IMR-90 (cell line): ENCODE measurements around the gene LMO1. TPM values are rescaled to one million over a fixed set of nuclear protein-coding genes. Genes with fewer than 3 reads are reported as not detected.

Experiments
- ATAC-seq: fragments of 200-7000 bp; cut with Tn5 transposase; 2 replicates; pipeline ENCODE4 v1.9.1; 2020; ENCODE audit warnings: low read depth, mild to moderate bottlenecking, moderate library complexity
- BruUV-seq: library from RNA; stranded (reverse); fragments of 400-500 nt; replicated peaks from 2 replicates; lab custom pipeline; 2021; lab: Mats Ljungman, UMichigan
- CTCF ChIA-PET: fragments of 300-600 bp; formaldehyde crosslinking; extraction: SDS; loops from one replicate; lab custom pipeline; 2021; ENCODE audit warnings: antibody characterized with exemption; lab: Yijun Ruan, JAX
- POLR2A ChIA-PET: fragments of 300-600 bp; sonication (Branson Sonifier 250); formaldehyde crosslinking; loops from one replicate; lab custom pipeline; 2022; ENCODE audit warnings: antibody characterized with exemption; ENCODE audit not compliant: unreplicated experiment; lab: Charles Lee
- DNase-seq: peaks from one replicate; pipeline ENCODE4 v3.0.0; 2013
- H2AFZ ChIP-seq: replicated peaks from 2 replicates; pipeline ENCODE3; 2013; ENCODE audit warnings: low read length, mild to moderate bottlenecking; ENCODE audit not compliant: poor library complexity
- H2AK5ac ChIP-seq: 2 replicates; pipeline ENCODE4 v1.6.1; 2013; ENCODE audit warnings: low read depth, low read length, inconsistent platforms
- H2AK9ac ChIP-seq: replicated peaks from 2 replicates; pipeline ENCODE3; 2013; ENCODE audit warnings: mild to moderate bottlenecking, low read depth, low read length, moderate library complexity; ENCODE audit not compliant: poor library complexity
- H2BK120ac ChIP-seq: 2 replicates; pipeline ENCODE4 v1.6.1; 2013; ENCODE audit warnings: low read depth, low read length, inconsistent platforms
- H2BK15ac ChIP-seq: 3 replicates; pipeline ENCODE4 v1.6.1; 2013; ENCODE audit warnings: low read depth, low read length, inconsistent platforms
- H2BK20ac ChIP-seq: 2 replicates; pipeline ENCODE4 v1.6.1; 2013; ENCODE audit warnings: low read depth, mild to moderate bottlenecking, inconsistent platforms, low read length, moderate library complexity
- H2BK5ac ChIP-seq: 2 replicates; pipeline ENCODE4 v1.6.1; 2013; ENCODE audit warnings: mild to moderate bottlenecking, low read depth, low read length, inconsistent platforms; ENCODE audit not compliant: poor library complexity, severe bottlenecking
- H3K14ac ChIP-seq: replicated peaks from 2 replicates; pipeline ENCODE4 v1.6.1; 2013; ENCODE audit warnings: low read depth, low read length, inconsistent platforms
- H3K18ac ChIP-seq: 2 replicates; pipeline ENCODE4 v1.6.1; 2013; ENCODE audit warnings: low read depth, low read length, control low read depth
- H3K23ac ChIP-seq: 2 replicates; pipeline ENCODE4 v1.6.1; 2013; ENCODE audit warnings: low read depth, low read length, inconsistent platforms
- H3K27ac ChIP-seq: 2 replicates; pipeline ENCODE4 v1.5.1; 2013; ENCODE audit warnings: mild to moderate bottlenecking, control low read depth, low read length; ENCODE audit not compliant: insufficient read depth
- H3K27me3 ChIP-seq: 2 replicates; pipeline ENCODE4 v1.6.1; 2013; ENCODE audit warnings: low read length; ENCODE audit not compliant: control insufficient read depth, insufficient read depth
- H3K36me3 ChIP-seq: 2 replicates; pipeline ENCODE4 v1.6.1; 2013; ENCODE audit warnings: low read length, mixed read lengths; ENCODE audit not compliant: control insufficient read depth, insufficient read depth
- H3K4ac ChIP-seq: 2 replicates; pipeline ENCODE4 v1.6.1; 2013; ENCODE audit warnings: low read depth, low read length, inconsistent platforms
- H3K4me1 ChIP-seq: 2 replicates; pipeline ENCODE4 v1.6.1; 2013; ENCODE audit warnings: low read length, mixed read lengths; ENCODE audit not compliant: control insufficient read depth, insufficient read depth
- H3K4me2 ChIP-seq: 2 replicates; pipeline ENCODE4 v1.6.1; 2013; ENCODE audit warnings: low read depth, mild to moderate bottlenecking, control low read depth, low read length, moderate library complexity
- H3K4me3 ChIP-seq: 2 replicates; pipeline ENCODE4 v1.5.1; 2013; ENCODE audit warnings: low read depth, mild to moderate bottlenecking, control low read depth, low read length, moderate library complexity; ENCODE audit not compliant: insufficient read depth
- H3K56ac ChIP-seq: 2 replicates; pipeline ENCODE4 v1.6.1; 2013; ENCODE audit warnings: low read length, inconsistent platforms; ENCODE audit not compliant: insufficient read depth; ENCODE audit errors: extremely low read depth
- H3K79me1 ChIP-seq, 2 experiments: 2 replicates each; pipeline ENCODE4 v1.6.1; 2013; ENCODE audit warnings: low read length in 2 of 2, inconsistent platforms in 1 of 2, low read depth in 1 of 2
- H3K9ac ChIP-seq: 2 replicates; pipeline ENCODE4 v1.6.1; 2013; ENCODE audit warnings: low read depth, low read length, control low read depth
- H3K9me1 ChIP-seq: 2 replicates; pipeline ENCODE4 v1.6.1; 2013; ENCODE audit warnings: low read length, inconsistent platforms; ENCODE audit not compliant: insufficient read depth
- H3K9me3 ChIP-seq: 2 replicates; pipeline ENCODE4 v1.6.1; 2013; ENCODE audit warnings: low read length; ENCODE audit not compliant: control insufficient read depth, insufficient read depth
- H4K20me1 ChIP-seq: 2 replicates; pipeline ENCODE4 v1.6.1; 2013; ENCODE audit warnings: low read length, inconsistent platforms; ENCODE audit not compliant: insufficient read depth
- H4K5ac ChIP-seq: 2 replicates; pipeline ENCODE4 v1.6.1; 2013; ENCODE audit warnings: mild to moderate bottlenecking, low read depth, low read length, control low read depth
- H4K8ac ChIP-seq, 2 experiments: 2 replicates each; pipeline ENCODE4 v1.6.1; 2013; ENCODE audit warnings: low read depth in 2 of 2, low read length in 2 of 2, control low read depth in 1 of 2, inconsistent platforms in 1 of 2
- H4K91ac ChIP-seq: 2 replicates; pipeline ENCODE4 v1.6.1; 2013; ENCODE audit warnings: low read depth, low read length, inconsistent platforms; ENCODE audit not compliant: insufficient read depth
- BHLHE40 ChIP-seq: fragments of 150-350 bp; IDR thresholded peaks from 2 replicates; pipeline ENCODE4 v1.6.1; 2016; ENCODE audit warnings: mild to moderate bottlenecking, low read depth, low read length
- CHD1 ChIP-seq: IDR thresholded peaks from 2 replicates; pipeline ENCODE4 v1.6.1; 2012; ENCODE audit warnings: low read depth, low read length, improper control_type of control experiment
- FOS ChIP-seq: fragments of 150-350 bp; IDR thresholded peaks from 2 replicates; pipeline ENCODE4 v1.6.1; 2016; ENCODE audit warnings: low read depth, low read length
- MAFK ChIP-seq: IDR thresholded peaks from 2 replicates; pipeline ENCODE4 v1.6.1; 2012; ENCODE audit warnings: low read depth, low read length, improper control_type of control experiment
- MAZ ChIP-seq: IDR thresholded peaks from 2 replicates; pipeline ENCODE4 v1.6.1; 2012; ENCODE audit warnings: low read depth, mild to moderate bottlenecking, low read length, improper control_type of control experiment, moderate library complexity, borderline replicate concordance
- MXI1 ChIP-seq: IDR thresholded peaks from 2 replicates; pipeline ENCODE4 v1.6.1; 2012; ENCODE audit warnings: low read depth, mild to moderate bottlenecking, low read length, moderate library complexity, borderline replicate concordance
- POLR2A ChIP-seq: IDR thresholded peaks from 2 replicates; pipeline ENCODE4 v1.6.1; 2012; ENCODE audit warnings: mild to moderate bottlenecking, low read depth, low read length
- RAD21 ChIP-seq: IDR thresholded peaks from 2 replicates; pipeline ENCODE4 v1.6.1; 2012; ENCODE audit warnings: low read length, improper control_type of control experiment
- RCOR1 ChIP-seq: IDR thresholded peaks from 2 replicates; pipeline ENCODE4 v1.6.1; 2012; ENCODE audit warnings: mild to moderate bottlenecking, low read length, improper control_type of control experiment; ENCODE audit not compliant: insufficient replicate concordance
- RFX5 ChIP-seq: IDR thresholded peaks from 2 replicates; pipeline ENCODE4 v1.8.0; 2012; ENCODE audit warnings: low read depth, mild to moderate bottlenecking, low read length, moderate library complexity
- SMC3 ChIP-seq: fragments of 150-350 bp; IDR thresholded peaks from 2 replicates; pipeline ENCODE4 v1.6.1; 2016; ENCODE audit warnings: low read depth, mild to moderate bottlenecking, antibody characterized with exemption, low read length, moderate library complexity
- WGBS, 2 experiments: methylation state at CpG; one replicate each; pipeline versions ENCODE4 v1.1.5 to v1.1.7; 2013; ENCODE audit warnings: missing lambda C conversion rate in 2 of 2; ENCODE audit not compliant: insufficient read length in 1 of 2; ENCODE audit errors: extremely low coverage in 2 of 2; 5-methylcytosine and 5-hydroxymethylcytosine counted together
- dilution Hi-C: fragments of 300-500 bp; cut with HindIII; formaldehyde crosslinking; loops from one replicate; pipeline ENCODE4 v1.14.3; 2018; ENCODE audit warnings: low sequenced_read_pairs; ENCODE audit not compliant: unreplicated experiment
- in situ Hi-C: fragments of 300-500 bp; cut with MboI; formaldehyde crosslinking; loops from 3 replicates; pipeline ENCODE4 v1.14.3; 2019; ENCODE audit warnings: low sequenced_read_pairs, inconsistent platforms, mixed read lengths
- intact Hi-C: fragments of 100-400 bp; cut with micrococcal nuclease; formaldehyde crosslinking; loops from 2 replicates; pipeline ENCODE4 v1.10.0; 2022
- polyA plus RNA-seq, 3 experiments: library from polyadenylated mRNA; depleted of rRNA; stranded (reverse); fragments of >200 nt; gene quantifications; 2 replicates each; pipeline ENCODE4 v1.2.3, GENCODE V29; 2012; ENCODE audit warnings: low replicate concordance in 1 of 3
- total RNA-seq: library from RNA; depleted of rRNA; stranded (reverse); fragments of >200 nt; gene quantifications from 2 replicates; pipeline ENCODE4 v1.2.3, GENCODE V29; 2012
- TF ChIP-seq, protein P1 (sequence below): fragments of 150-350 bp; IDR thresholded peaks from 2 replicates; pipeline ENCODE4 v1.6.1; 2016; ENCODE audit warnings: low read depth, mild to moderate bottlenecking, low read length, moderate library complexity, borderline replicate concordance
- TF ChIP-seq, protein P2 (sequence below): fragments of 150-350 bp; IDR thresholded peaks from 2 replicates; pipeline ENCODE4 v1.6.1; 2017; ENCODE audit warnings: mild to moderate bottlenecking, antibody characterized with exemption, low read length, low read depth
- TF ChIP-seq, protein P3 (sequence below): conservative IDR thresholded peaks from 2 replicates; pipeline ENCODE4 v1.5.1; 2012; ENCODE audit warnings: mild to moderate bottlenecking, low read depth, low read length, improper control_type of control experiment

Gene LMO1
- total and polyA plus RNA-seq, 2 of the 4 experiments (the other 2 are of a cell fraction), result not detected

- H3K27me3 ChIP-seq, result peaks cover 15% of the 10 kb centered on the region
- no peaks in the 10 kb centered on the region for H3K9me3 ChIP-seq
- in situ Hi-C loops (loop anchor here (5.0 to 25.0 kb wide), 3 partner anchors 338 to 883 kb away; partner anchors contain the start of gene TMEM9B), dilution Hi-C loops (no loop called here), intact Hi-C loops (loop anchor here (5.0 to 10.0 kb wide), 3 partner anchors 455 to 728 kb away; partner anchors contain the start of genes RPL27A and TRIM66)
- H2AK5ac ChIP-seq, result no peak overlapping the region
- no peak overlapping the region for H4K91ac ChIP-seq
- ChIA-PET CTCF (interaction anchor here (0.6 to 1.0 kb wide), 4 partner anchors 13 to 338 kb away, joined by 3 to 4 read pairs (median 3); no protein-coding TSS in a partner anchor), POLR2A (no interaction called here)
- DNase-seq (no peak), ATAC-seq (no peak)
- H3K9ac ChIP-seq, result no peak overlapping the region
- no peak overlapping the region for H3K18ac ChIP-seq
- no peak overlapping the region for H3K4me3 ChIP-seq
- no peak overlapping the region for H3K4me2 ChIP-seq
- H4K20me1 ChIP-seq, result no peaks in the 10 kb centered on the region
- no peaks in the 10 kb centered on the region; the same call in 1 of the 2 replicates for H3K4me1 ChIP-seq
- peak overlapping the region; percentile 28 for H2AK9ac ChIP-seq
- no TSS peak for BruUV-seq
- no peak overlapping the region for H2BK20ac ChIP-seq
- H3K36me3 ChIP-seq, result no peaks in the 10 kb centered on the region
- 37% methylated on average over 3 of the region's 9 CpGs; no CpG with 5 or more reads in 1 of the 2 experiments for WGBS, 2 experiments
- H3K4ac ChIP-seq, result no peak overlapping the region
- no peak overlapping the region for H2BK120ac ChIP-seq
- no peak overlapping the region for H3K14ac ChIP-seq
- H2BK15ac ChIP-seq, result no peak overlapping the region
- no peaks in the 10 kb centered on the region for H3K79me1 ChIP-seq
- H2AFZ ChIP-seq, result no peak overlapping the region
- H3K56ac ChIP-seq, result no peak overlapping the region
- no peak overlapping the region for H4K5ac ChIP-seq
- H3K9me1 ChIP-seq, result no peaks in the 10 kb centered on the region
- H2BK5ac ChIP-seq, result no peak overlapping the region
- H4K8ac ChIP-seq, result no peak overlapping the region
- no peak overlapping the region for H3K23ac ChIP-seq
- H3K27ac ChIP-seq, result no peak overlapping the region
- TF ChIP-seq FOS (no peak), SMC3 (no peak), RCOR1 (no peak), POLR2A (no peak), MAZ (no peak), MAFK (no peak), RFX5 (no peak), RAD21 (no peak), MXI1 (no peak), CHD1 (no peak), BHLHE40 (no peak)
- TF ChIP-seq, protein P1, sequence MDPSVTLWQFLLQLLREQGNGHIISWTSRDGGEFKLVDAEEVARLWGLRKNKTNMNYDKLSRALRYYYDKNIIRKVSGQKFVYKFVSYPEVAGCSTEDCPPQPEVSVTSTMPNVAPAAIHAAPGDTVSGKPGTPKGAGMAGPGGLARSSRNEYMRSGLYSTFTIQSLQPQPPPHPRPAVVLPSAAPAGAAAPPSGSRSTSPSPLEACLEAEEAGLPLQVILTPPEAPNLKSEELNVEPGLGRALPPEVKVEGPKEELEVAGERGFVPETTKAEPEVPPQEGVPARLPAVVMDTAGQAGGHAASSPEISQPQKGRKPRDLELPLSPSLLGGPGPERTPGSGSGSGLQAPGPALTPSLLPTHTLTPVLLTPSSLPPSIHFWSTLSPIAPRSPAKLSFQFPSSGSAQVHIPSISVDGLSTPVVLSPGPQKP, result no peak
- TF ChIP-seq, protein P2, sequence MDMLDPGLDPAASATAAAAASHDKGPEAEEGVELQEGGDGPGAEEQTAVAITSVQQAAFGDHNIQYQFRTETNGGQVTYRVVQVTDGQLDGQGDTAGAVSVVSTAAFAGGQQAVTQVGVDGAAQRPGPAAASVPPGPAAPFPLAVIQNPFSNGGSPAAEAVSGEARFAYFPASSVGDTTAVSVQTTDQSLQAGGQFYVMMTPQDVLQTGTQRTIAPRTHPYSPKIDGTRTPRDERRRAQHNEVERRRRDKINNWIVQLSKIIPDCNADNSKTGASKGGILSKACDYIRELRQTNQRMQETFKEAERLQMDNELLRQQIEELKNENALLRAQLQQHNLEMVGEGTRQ, result no peak
- TF ChIP-seq, protein P3, sequence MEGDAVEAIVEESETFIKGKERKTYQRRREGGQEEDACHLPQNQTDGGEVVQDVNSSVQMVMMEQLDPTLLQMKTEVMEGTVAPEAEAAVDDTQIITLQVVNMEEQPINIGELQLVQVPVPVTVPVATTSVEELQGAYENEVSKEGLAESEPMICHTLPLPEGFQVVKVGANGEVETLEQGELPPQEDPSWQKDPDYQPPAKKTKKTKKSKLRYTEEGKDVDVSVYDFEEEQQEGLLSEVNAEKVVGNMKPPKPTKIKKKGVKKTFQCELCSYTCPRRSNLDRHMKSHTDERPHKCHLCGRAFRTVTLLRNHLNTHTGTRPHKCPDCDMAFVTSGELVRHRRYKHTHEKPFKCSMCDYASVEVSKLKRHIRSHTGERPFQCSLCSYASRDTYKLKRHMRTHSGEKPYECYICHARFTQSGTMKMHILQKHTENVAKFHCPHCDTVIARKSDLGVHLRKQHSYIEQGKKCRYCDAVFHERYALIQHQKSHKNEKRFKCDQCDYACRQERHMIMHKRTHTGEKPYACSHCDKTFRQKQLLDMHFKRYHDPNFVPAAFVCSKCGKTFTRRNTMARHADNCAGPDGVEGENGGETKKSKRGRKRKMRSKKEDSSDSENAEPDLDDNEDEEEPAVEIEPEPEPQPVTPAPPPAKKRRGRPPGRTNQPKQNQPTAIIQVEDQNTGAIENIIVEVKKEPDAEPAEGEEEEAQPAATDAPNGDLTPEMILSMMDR, result no peak
These were observed 34.1 kb downstream of the LMO1 start for GRCh38 chr11:8229299-8230177.
